ENCODE results near the gene CLMP.

DNA sequence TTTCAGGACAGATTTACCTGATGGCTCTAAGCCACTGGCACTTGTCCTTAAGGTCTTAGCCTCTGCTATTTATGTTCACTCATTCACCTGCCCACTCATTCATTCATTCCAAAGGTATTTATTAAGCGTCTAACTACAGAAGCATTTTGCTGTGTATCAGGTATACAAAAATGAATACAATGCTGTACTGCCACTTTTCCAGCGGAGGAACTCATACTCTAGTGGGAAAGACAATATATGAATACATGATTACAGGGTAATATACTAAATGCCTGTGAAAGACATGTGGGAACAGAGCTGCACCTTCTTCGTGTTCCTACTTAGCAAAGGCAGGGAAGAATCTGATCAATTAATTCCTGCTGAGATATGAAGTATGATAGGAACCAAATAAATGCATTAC lies 43.7 kb downstream of the CLMP start:
- TF ChIP-seq FOXM1 (IDR thresholded peaks at IDR 0.05; ENCODE audit: borderline replicate concordance, low read depth) (no peak), TAF1 (IDR thresholded peaks at IDR 0.05; ENCODE audit: low read depth) (no peak), USF1 (IDR thresholded peaks at IDR 0.05) (no peak), MAX (IDR thresholded peaks at IDR 0.05) (no peak), RAD21 (IDR thresholded peaks at IDR 0.05; ENCODE audit: low read depth) (no peak), EP300 (IDR thresholded peaks at IDR 0.05; ENCODE audit: borderline replicate concordance) (no peak)
